Esophagus squamous epithelium (tissue), 5 donors: Measurements from ENCODE around the gene ABAT. TPM values are rescaled to one million over a fixed set of nuclear protein-coding genes. Genes with fewer than 3 reads are reported as not detected.

Source experiments
- DNase-seq: peaks from one replicate; lab custom pipeline; 2025; lab: John Stamatoyannopoulos, UW
- H3K27ac ChIP-seq, 4 donors: fragments of 200-600 bp; sonication (generic); one replicate each; pipeline ENCODE4 v1.5.1; 2016 to 2019; ENCODE audit warnings: mild to moderate bottlenecking in 1 of 4
- H3K27me3 ChIP-seq, 4 donors: fragments of 200-600 bp; sonication (generic); 1 replicate in 3 of 4; 2 replicates in 1 of 4; pipeline versions ENCODE4 v1.5.1 to v1.6.0; 2017 to 2021; ENCODE audit warnings: antibody characterized with exemption in 1 of 4
- H3K36me3 ChIP-seq, 3 donors: fragments of 200-600 bp; sonication (generic); one replicate each; pipeline ENCODE4 v1.5.1; 2016 to 2019
- H3K4me1 ChIP-seq, 3 donors: fragments of 200-600 bp; sonication (generic); one replicate each; pipeline ENCODE4 v1.5.1; 2017 to 2019
- H3K4me3 ChIP-seq, 4 donors: fragments of 200-600 bp; sonication (generic); 1 replicate in 3 of 4; 2 replicates in 1 of 4; pipeline ENCODE4 v1.5.1; 2016 to 2019; ENCODE audit warnings: mild to moderate bottlenecking in 2 of 4, moderate library complexity in 1 of 4
- H3K9me3 ChIP-seq, 3 donors: fragments of 200-600 bp; sonication (generic); one replicate each; pipeline ENCODE4 v1.5.1; 2016 to 2019
- CTCF ChIP-seq, 6 experiments: fragments of 450-650 bp in 4 of 6; fragments of 200-600 bp in 2 of 6; sonication (generic) in 2 of 6; IDR thresholded peaks; one replicate each; pipeline ENCODE4 v1.5.1; 2016 to 2019; ENCODE audit warnings: antibody characterized with exemption in 6 of 6, mild to moderate bottlenecking in 4 of 6, moderate library complexity in 4 of 6
- POLR2A ChIP-seq, 4 donors: fragments of 450-650 bp; IDR thresholded peaks; one replicate each; pipeline ENCODE4 v1.6.1; 2017; ENCODE audit warnings: antibody characterized with exemption in 4 of 4, mild to moderate bottlenecking in 4 of 4, moderate library complexity in 3 of 4
- WGBS, 2 donors: methylation state at CpG; one replicate each; pipeline ENCODE4 v1.1.5; 2018; 5-methylcytosine and 5-hydroxymethylcytosine counted together
- intact Hi-C: fragments of 100-400 bp; cut with DNase I; formaldehyde crosslinking; loops from one replicate; pipeline ENCODE4 v1.15.0; 2022
- total RNA-seq, 4 donors: library from RNA; depleted of rRNA; stranded (reverse); fragments of >200 nt; gene quantifications; one replicate each; pipeline ENCODE4 v1.1.0, GENCODE V29; 2016
- donor health status: DM: yes; HTN: yes; CAD: no.

Gene ABAT
- total RNA-seq, 4 donors from 2014 or later: 2.9 to 14.5 (median 9.1) TPM

GRCh38 chr16:8628981-8629725 is 45.3 kb upstream of the ABAT start:
- Histone ChIP-seq H3K9me3 (no peaks in the 10 kb centered on the region), H3K27me3 (no peaks in the 10 kb centered on the region), H3K4me1 (peaks cover 0 to 2% (median 0%) of the 10 kb centered on the region in 3 donors), H3K36me3 (peaks cover 27 to 99% (median 34%) of the 10 kb centered on the region in 3 donors), H3K4me3 (no peak overlapping the region), H3K27ac (no peak overlapping the region)
- TF ChIP-seq CTCF (IDR thresholded peaks at IDR 0.05) (no peak), POLR2A (IDR thresholded peaks at IDR 0.05) (no peak)
- 91 to 93% methylated on average over 9 to 15 of the region's 16 CpGs for WGBS, 2 donors
- DNase-seq: no peak
- intact Hi-C loops: no loop called here

- H3K27ac ChIP-seq: no peak overlapping the region
- no peak for DNase-seq
- no peaks in the 10 kb centered on the region for H3K27me3 ChIP-seq
- peaks cover 35 to 100% (median 43%) of the 10 kb centered on the region in 3 donors for H3K36me3 ChIP-seq
- WGBS, 2 donors: 92% methylated on average over 4 to 11 of the region's 11 CpGs
- H3K4me1 ChIP-seq: no peaks in the 10 kb centered on the region
- H3K9me3 ChIP-seq: no peaks in the 10 kb centered on the region
- TF ChIP-seq POLR2A (IDR thresholded peaks at IDR 0.05): no peak
- no peak for TF ChIP-seq CTCF (IDR thresholded peaks at IDR 0.05)
- no peak overlapping the region for H3K4me3 ChIP-seq
- intact Hi-C loops: no loop called here
Measured at GRCh38 chr16:8630255-8630953, 44.0 kb upstream of the ABAT start.

GRCh38 chr16:8631373-8631772 is 43.0 kb upstream of the ABAT start:
- 86 to 87% methylated on average over 9 of the region's 9 CpGs for WGBS, 2 donors
- Histone ChIP-seq H3K4me1 (no peaks in the 10 kb centered on the region), H3K27me3 (no peaks in the 10 kb centered on the region), H3K27ac (no peak overlapping the region), H3K36me3 (peaks cover 39 to 100% (median 43%) of the 10 kb centered on the region in 3 donors), H3K9me3 (no peaks in the 10 kb centered on the region), H3K4me3 (no peak overlapping the region)
- intact Hi-C loops: no loop called here
- no peak for DNase-seq
- TF ChIP-seq POLR2A (IDR thresholded peaks at IDR 0.05) (no peak), CTCF (IDR thresholded peaks at IDR 0.05) (no peak)

GRCh38 chr16:8631818-8632465 is 42.5 kb upstream of the ABAT start:
- TF ChIP-seq POLR2A (IDR thresholded peaks at IDR 0.05) (no peak), CTCF (IDR thresholded peaks at IDR 0.05) (no peak)
- no peaks in the 10 kb centered on the region for H3K4me1 ChIP-seq
- H3K36me3 ChIP-seq: peaks cover 38 to 100% (median 44%) of the 10 kb centered on the region in 3 donors
- intact Hi-C loops: no loop called here
- WGBS, 2 donors: 61 to 65% methylated on average over 14 to 15 of the region's 15 CpGs
- H3K9me3 ChIP-seq: no peaks in the 10 kb centered on the region
- H3K27me3 ChIP-seq: no peaks in the 10 kb centered on the region
- H3K27ac ChIP-seq: peak overlapping the region in 2 of 4 donors; percentile 16 to 64
- no peak for DNase-seq
- no peak overlapping the region for H3K4me3 ChIP-seq
